ENCODE measurements around the gene HSF4. TPM values are rescaled to one million over a fixed set of nuclear protein-coding genes. Genes with fewer than 3 reads are reported as not detected.

Gene HSF4
- polyA plus RNA-seq, 12 donors = 1.4 to 15.2 (median 4.2) TPM; not detected in 1

GRCh38 chr16:67200491-67200890, 35.9 kb downstream of the HSF4 start:
- no peak for DNase-seq

- DNase-seq = no peak
These were observed 37.1 kb downstream of the HSF4 start for GRCh38 chr16:67201411-67202345.

GRCh38 chr16:67202426-67202825, 37.9 kb downstream of the HSF4 start:
- no peak for DNase-seq

GRCh38 chr16:67202956-67203493, 38.5 kb downstream of the HSF4 start:
- DNase-seq = no peak

GRCh38 chr16:67204076-67204475, 39.5 kb downstream of the HSF4 start:
- no peak for DNase-seq

- DNase-seq = no peak
These were observed 41.7 kb downstream of the HSF4 start for GRCh38 chr16:67206129-67206837.

GRCh38 chr16:67206838-67207248, 42.3 kb downstream of the HSF4 start:
- no peak for DNase-seq

GRCh38 chr16:67207249-67208091, 42.9 kb downstream of the HSF4 start:
- no peak for DNase-seq

- DNase-seq = no peak
These were observed 43.8 kb downstream of the HSF4 start for GRCh38 chr16:67208154-67208896.

- DNase-seq = no peak
These were observed 45.0 kb downstream of the HSF4 start for GRCh38 chr16:67209565-67209964.

- DNase-seq = no peak
These were observed 45.8 kb downstream of the HSF4 start for GRCh38 chr16:67210069-67210937.

GRCh38 chr16:67211674-67212073, 47.1 kb downstream of the HSF4 start:
- no peak for DNase-seq

GRCh38 chr16:67212766-67213165, 48.2 kb downstream of the HSF4 start:
- DNase-seq = no peak

GRCh38 chr16:67213197-67214019, 48.9 kb downstream of the HSF4 start:
- DNase-seq = no peak

GRCh38 chr16:67215706-67216105, 51.2 kb downstream of the HSF4 start:
- no peak for DNase-seq

- DNase-seq = no peak
These were observed 52.3 kb downstream of the HSF4 start for GRCh38 chr16:67216612-67217490.
